RWPE1 (cell line): ENCODE measurements around the gene ZNF878.

Experiments
- CTCF ChIA-PET: fragments of 350-600 bp; sonication (Branson Sonifier 250); formaldehyde crosslinking; extraction: SDS; loops from one replicate; lab custom pipeline; 2021; lab: Yijun Ruan, JAX
- POLR2A ChIA-PET: fragments of 400-600 bp; formaldehyde crosslinking; extraction: SDS; loops from one replicate; lab custom pipeline; 2020; ENCODE audit warnings: antibody characterized with exemption; ENCODE audit not compliant: low non-redundant PET; lab: Yijun Ruan, JAX
- DNase-seq: peaks from one replicate; pipeline ENCODE4 v3.0.0; 2012; ENCODE audit warnings: low spot score
- H3K27ac ChIP-seq: fragments of 450-650 bp; 2 replicates; pipeline ENCODE4 v1.5.1; 2017
- CTCF ChIP-seq: fragments of 450-650 bp; conservative IDR thresholded peaks from 2 replicates; pipeline ENCODE4 v1.5.1; 2017; ENCODE audit warnings: low read depth, mild to moderate bottlenecking

Gene ZNF878

GRCh38 chr19:12034620-12035019 is 18.1 kb downstream of the ZNF878 start:
- TF ChIP-seq CTCF = no peak
- H3K27ac ChIP-seq = peak overlapping the region; percentile 65
- CTCF ChIA-PET = no interaction called here
- peak; percentile 18 for DNase-seq
- POLR2A ChIA-PET = interaction anchor here (0.6 kb wide), 2 partner anchors 10 to 1775 kb away, joined by 3 read pairs; no protein-coding TSS in a partner anchor

DNA sequence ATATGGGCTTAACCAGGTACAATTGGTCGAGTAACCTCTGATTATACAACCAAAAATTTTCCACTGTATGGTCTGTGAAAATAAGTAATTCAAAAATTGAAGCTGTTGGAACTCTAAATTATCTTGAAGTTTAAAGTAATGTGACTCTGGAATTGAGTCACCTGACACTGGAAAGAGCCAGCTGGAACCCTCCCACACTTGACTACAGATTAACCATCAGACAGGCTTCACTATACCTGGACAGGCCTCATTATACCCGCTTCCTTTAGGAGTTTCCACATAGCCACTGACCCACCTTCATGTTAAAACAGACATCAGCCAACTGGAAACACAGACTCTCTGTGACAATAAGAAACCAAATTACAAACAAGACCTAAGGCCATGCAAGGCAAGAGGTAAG is 18.6 kb downstream of the ZNF878 start:
- POLR2A ChIA-PET = no interaction called here
- DNase-seq = no peak
- CTCF ChIA-PET = no interaction called here
- H3K27ac ChIP-seq = no peak overlapping the region
- no peak for TF ChIP-seq CTCF

GRCh38 chr19:12015753-12016116 is 37.0 kb downstream of the ZNF878 start:
- no peak overlapping the region for H3K27ac ChIP-seq
- ChIA-PET CTCF (no interaction called here), POLR2A (no interaction called here)
- no peak for DNase-seq
- no peak for TF ChIP-seq CTCF

DNA sequence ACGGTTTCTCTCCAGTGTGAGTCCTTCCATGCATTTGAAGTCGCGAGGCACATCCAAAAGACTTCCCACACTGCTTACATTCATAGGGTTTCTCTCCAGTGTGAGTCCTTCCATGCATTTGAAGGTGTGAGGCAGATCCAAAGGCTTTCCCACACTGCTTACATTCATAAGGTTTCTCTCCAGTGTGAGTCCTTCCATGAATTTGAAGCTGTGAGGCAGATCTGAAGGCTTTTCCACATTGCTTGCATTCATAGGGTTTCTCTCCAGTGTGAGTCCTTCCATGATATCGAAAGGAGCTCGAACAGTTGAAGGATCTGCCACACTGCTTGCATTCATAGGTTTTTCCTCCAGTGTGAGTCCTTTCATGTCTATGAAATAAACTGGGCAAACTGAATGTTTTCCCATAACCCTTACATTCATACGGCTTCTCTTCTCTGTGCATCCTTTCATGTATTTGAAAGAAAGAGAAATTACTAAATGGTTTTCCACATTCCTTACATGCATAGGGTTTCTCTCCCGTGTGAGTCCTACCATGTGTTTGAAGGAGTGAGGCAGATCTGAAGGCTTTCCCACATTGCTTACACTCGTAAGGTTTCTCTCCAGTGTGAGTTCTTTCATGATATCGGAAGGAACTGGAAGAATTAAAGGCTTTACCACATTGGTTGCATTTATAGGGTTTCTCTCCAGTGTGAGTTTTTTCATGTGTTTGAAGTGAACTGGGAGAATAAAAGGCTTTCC is 37.6 kb downstream of the ZNF878 start:
- ChIA-PET CTCF (interaction anchor here (0.5 kb wide), 1 partner anchor 48 kb away, joined by 3 read pairs; no protein-coding TSS in a partner anchor), POLR2A (no interaction called here)
- DNase-seq = no peak
- no peak overlapping the region for H3K27ac ChIP-seq
- TF ChIP-seq CTCF = no peak

DNA sequence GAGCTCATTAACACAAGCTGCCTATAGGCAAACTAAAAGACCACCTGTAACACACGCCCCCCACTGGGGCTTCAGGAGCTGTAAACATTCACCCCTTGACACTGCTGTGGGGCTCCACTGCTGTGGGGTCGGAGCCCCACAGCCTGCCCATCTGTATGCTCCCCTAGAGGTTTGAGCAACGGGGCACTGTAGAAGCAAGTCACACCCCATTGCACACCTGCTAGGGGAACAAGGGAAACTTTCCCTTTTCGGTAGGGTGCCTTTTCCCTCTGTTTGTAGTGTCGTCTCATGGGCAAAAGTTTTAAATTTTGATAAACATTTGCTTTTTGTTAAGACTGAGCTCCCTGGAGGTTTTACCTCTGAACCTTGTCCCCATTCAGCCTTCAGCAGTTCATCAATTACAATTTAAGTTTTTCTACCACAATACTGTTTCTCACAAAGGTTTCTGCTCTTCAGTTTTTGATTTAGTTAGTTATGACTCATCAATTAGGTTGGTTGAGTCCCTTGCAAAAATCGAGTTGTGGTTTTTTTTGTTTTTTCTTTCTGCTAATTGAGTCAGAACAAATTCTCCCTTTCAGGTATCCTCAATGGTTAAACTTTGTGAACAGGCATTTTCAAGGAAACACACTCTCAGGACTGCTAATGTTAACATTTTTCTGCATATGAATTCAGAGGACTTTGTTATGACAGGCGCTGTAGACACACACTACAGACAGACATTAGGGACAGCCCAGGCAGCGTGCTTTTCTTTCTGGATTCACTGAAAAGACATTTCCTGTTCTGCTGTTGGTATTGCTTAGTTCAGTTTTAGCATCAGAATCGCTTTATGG is 52.4 kb downstream of the ZNF878 start:
- H3K27ac ChIP-seq = no peak overlapping the region
- ChIA-PET CTCF (no interaction called here), POLR2A (no interaction called here)
- no peak for DNase-seq
- TF ChIP-seq CTCF = no peak

DNA sequence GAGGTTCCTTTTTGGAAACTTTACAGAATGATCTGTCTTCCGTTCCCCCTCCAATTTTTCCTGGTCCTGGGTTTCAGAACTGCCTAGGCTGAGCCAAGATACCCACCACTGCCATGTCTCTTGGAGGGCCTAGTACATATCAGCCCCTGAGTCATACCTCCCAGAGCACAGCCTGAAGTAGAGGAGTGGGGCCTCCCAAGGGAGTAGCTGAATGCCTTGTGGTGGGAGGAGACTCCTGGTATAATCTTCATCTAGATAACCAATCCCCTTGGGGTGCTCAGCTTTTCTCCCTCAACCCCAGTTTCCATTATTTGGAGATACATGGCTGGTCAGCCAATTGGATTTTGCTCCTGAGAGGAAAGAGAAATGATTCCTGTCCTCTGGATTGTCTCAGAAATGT is 57.6 kb downstream of the ZNF878 start:
- no peak for TF ChIP-seq CTCF
- no peak overlapping the region for H3K27ac ChIP-seq
- CTCF ChIA-PET = no interaction called here
- POLR2A ChIA-PET = no interaction called here
- DNase-seq = no peak
